Measurements from ENCODE around the gene RIC1. TPM values are rescaled to one million over a fixed set of nuclear protein-coding genes. Genes with fewer than 3 reads are reported as not detected.

The RIC1 gene
- total and polyA plus RNA-seq, 2 of the 13 experiments (the other 11 are each of a cell fraction or from before 2014, with no cell fraction given), result 18.2 to 19.0 TPM

DNA sequence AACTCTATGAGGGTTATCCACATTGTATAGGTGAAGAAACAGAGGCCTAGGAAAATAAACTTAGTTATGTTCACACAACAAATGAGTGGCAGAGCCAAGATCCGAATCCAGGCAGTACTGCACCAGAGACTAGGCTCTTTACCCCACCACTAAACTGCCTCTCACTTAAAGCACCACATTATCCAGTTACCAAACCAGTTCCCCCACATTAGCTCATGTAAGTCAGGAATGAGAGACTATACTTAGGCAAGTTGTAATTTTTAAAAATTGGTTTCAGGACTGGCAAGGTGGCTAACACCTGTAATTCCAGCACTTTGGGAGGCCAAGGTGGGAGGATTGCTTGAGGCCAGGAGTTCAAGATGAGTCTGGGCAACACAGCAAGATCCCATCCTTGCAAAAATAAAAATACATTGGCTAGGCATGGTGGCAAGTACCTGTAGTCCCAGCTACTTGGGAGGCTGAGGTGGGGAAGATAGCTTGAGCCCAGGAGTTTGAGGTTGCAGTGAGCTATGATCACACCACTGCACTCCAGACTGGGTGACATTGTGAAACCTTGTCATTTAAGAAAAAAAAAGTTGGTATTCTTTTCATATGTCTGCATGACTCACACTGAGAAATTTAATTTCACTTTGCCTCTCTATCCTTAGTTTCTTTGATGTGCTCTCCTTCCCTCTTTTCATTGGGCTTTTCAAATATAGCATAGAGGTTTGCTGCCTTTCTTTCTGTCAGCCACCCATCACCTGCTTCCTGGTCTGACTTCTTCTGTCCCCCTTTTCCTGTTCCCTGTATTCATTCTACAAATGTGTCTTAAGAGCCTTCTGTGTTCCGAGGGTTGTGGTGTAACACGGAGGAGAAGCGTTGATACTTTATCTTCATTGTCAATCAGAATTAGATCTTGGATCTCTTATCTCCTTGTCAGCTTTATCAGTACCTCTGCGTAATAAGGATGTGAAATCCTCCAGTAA is 139.3 kb downstream of the RIC1 start:
- Histone ChIP-seq H3K27me3 (ENCODE audit: control insufficient read depth in 1 of 2, insufficient read depth in 2 of 2, low read length in 2 of 2) (no peaks in the 10 kb centered on the region), H2AFZ (ENCODE audit: low read length) (no peak overlapping the region), H4K20me1 (ENCODE audit: insufficient read depth, low read length) (no peaks in the 10 kb centered on the region), H3K9ac (ENCODE audit: insufficient read depth, low read depth, low read length) (no peak overlapping the region), H3K79me2 (ENCODE audit: insufficient read depth, low read length) (no peaks in the 10 kb centered on the region), H3K9me3 (ENCODE audit: low read length) (no peaks in the 10 kb centered on the region), H3K4me2 (ENCODE audit: low read depth, low read length) (no peak overlapping the region), H3K4me1 (ENCODE audit: insufficient read depth, low read length) (no peaks in the 10 kb centered on the region), H3K4me3 (replicated peaks in 1 of 3; ENCODE audit: insufficient read depth in 1 of 3, low read depth in 2 of 3, low read length in 3 of 3) (no peak overlapping the region), H3K27ac (ENCODE audit: extremely low read length, insufficient read depth, low read length) (no peak overlapping the region), H3K36me3 (replicated peaks in 1 of 2; ENCODE audit: control insufficient read depth in 1 of 2, insufficient read depth in 2 of 2, low read length in 2 of 2) (peaks cover 7 to 49% of the 10 kb centered on the region in 2 experiments)
- 98% methylated on average over 5 of the region's 5 CpGs for WGBS (ENCODE audit: low lambda C conversion rate)
- ChIA-PET CTCF (ENCODE audit: low intra/inter-chr PET ratio, low total read pairs) (no interaction called here), POLR2A (no interaction called here)
- in situ Hi-C loops (cut with HindIII; ENCODE audit: extremely low pct_ligation_motif_present, low pct_unique_long_range_greater_than_20kb) (no loop called here), intact Hi-C loops (cut with micrococcal nuclease; ENCODE audit: unreplicated experiment) (no loop called here)
- no peak for TF ChIP-seq NRL (CRISPR knock-in tag; IDR thresholded peaks at IDR 0.05; ENCODE audit: borderline replicate concordance)
- TF ChIP-seq, protein P1, sequence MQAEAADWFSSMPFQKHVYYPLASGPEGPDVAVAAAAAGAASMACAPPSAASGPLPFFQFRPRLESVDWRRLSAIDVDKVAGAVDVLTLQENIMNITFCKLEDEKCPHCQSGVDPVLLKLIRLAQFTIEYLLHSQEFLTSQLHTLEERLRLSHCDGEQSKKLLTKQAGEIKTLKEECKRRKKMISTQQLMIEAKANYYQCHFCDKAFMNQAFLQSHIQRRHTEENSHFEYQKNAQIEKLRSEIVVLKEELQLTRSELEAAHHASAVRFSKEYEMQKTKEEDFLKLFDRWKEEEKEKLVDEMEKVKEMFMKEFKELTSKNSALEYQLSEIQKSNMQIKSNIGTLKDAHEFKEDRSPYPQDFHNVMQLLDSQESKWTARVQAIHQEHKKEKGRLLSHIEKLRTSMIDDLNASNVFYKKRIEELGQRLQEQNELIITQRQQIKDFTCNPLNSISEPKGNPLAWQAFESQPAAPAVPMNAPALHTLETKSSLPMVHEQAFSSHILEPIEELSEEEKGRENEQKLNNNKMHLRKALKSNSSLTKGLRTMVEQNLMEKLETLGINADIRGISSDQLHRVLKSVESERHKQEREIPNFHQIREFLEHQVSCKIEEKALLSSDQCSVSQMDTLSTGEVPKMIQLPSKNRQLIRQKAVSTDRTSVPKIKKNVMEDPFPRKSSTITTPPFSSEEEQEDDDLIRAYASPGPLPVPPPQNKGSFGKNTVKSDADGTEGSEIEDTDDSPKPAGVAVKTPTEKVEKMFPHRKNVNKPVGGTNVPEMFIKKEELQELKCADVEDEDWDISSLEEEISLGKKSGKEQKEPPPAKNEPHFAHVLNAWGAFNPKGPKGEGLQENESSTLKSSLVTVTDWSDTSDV (CRISPR knock-in tag; IDR thresholded peaks at IDR 0.05), result no peak
- TF ChIP-seq AGO2 (optimal IDR thresholded peaks at IDR 0.05; ENCODE audit: low read depth, low read length), result no peak
- TF ChIP-seq IRF9 (CRISPR knock-in tag; IDR thresholded peaks at IDR 0.05; ENCODE audit: borderline replicate concordance), result no peak
- TF ChIP-seq ZNF660 (CRISPR knock-in tag; IDR thresholded peaks at IDR 0.05; ENCODE audit: borderline replicate concordance, low read depth), result no peak
- no peak for DNase-seq (ENCODE audit: low spot score)
- FAIRE-seq, result no peak
- no peak for ATAC-seq
- BruUV-seq (replicated peaks), result no TSS peak
